ENCODE measurements around the gene ZC3H15. TPM values are rescaled to one million over a fixed set of nuclear protein-coding genes. Genes with fewer than 3 reads are reported as not detected.

The ZC3H15 gene
- polyA plus RNA-seq, 2 of the 4 experiments (the other 2 are of a cell fraction): 99.2 to 191 TPM

GRCh38 chr2:186533717-186534116 is 47.7 kb downstream of the ZC3H15 start:
- TF ChIP-seq RARB (CRISPR knock-in tag; IDR thresholded peaks at IDR 0.05) (no peak), HDAC2 (IDR thresholded peaks at IDR 0.05) (no peak), POLR2AphosphoS2 (conservative IDR thresholded peaks at IDR 0.05; ENCODE audit: low read length) (no peak)
- FAIRE-seq: no peak
- ATAC-seq: peak in 1 of 2 experiments; percentile 56; a peak in 3 of 6 replicates
- ChIA-PET POLR2A (interaction anchor here (1.2 kb wide), 2 partner anchors 10 to 56 kb away, joined by 5 to 8 read pairs; partner anchors contain the start of gene ITGAV), CTCF (no interaction called here)
- peaks cover 22% of the 10 kb centered on the region for H3K4me1 ChIP-seq
- H3K9me3 ChIP-seq: no peaks in the 10 kb centered on the region
- H3K4me3 ChIP-seq: no peak overlapping the region
- peak overlapping the region; percentile 59 for H3K4me2 ChIP-seq
- DNase-seq (ENCODE audit: low read depth in 1 of 2, low spot score in 1 of 2): no peak
- H3K27ac ChIP-seq: peak overlapping the region in 1 of 2 experiments; percentile 55; a peak in 1 of 6 replicates

- ATAC-seq (no peak), DNase-seq (ENCODE audit: low read depth in 1 of 2, low spot score in 1 of 2) (no peak), FAIRE-seq (no peak)
- Histone ChIP-seq H3K27ac (peak overlapping the region in 1 of 2 experiments; percentile 55; a peak in 1 of 6 replicates), H3K4me2 (peak overlapping the region; percentile 59), H3K4me1 (peaks cover 22% of the 10 kb centered on the region), H3K9me3 (no peaks in the 10 kb centered on the region), H3K4me3 (no peak overlapping the region)
- WGBS (ENCODE audit: missing lambda C conversion rate): 83% methylated on average over 3 of the region's 3 CpGs
- POLR2A ChIA-PET: interaction anchor here (1.2 kb wide), 2 partner anchors 9 to 55 kb away, joined by 5 to 8 read pairs; partner anchors contain the start of gene ITGAV
- TF ChIP-seq CHD2 (IDR thresholded peaks at IDR 0.05; ENCODE audit: low read length, partially characterized antibody) (no peak), ZNF302 (CRISPR knock-in tag; IDR thresholded peaks at IDR 0.05) (no peak), GATA3 (IDR thresholded peaks at IDR 0.05; ENCODE audit: borderline replicate concordance) (no peak), TP53 (CRISPR knock-in tag; IDR thresholded peaks at IDR 0.05) (no peak), ZC3H11A (IDR thresholded peaks at IDR 0.05) (no peak), CBX2 (IDR thresholded peaks at IDR 0.05; ENCODE audit: borderline replicate concordance, low read depth) (no peak), RCOR1 (IDR thresholded peaks at IDR 0.05; ENCODE audit: low read depth, low read length) (no peak), ZFP36 (IDR thresholded peaks at IDR 0.05; ENCODE audit: borderline replicate concordance, partially characterized antibody) (no peak), POLR2A (IDR thresholded peaks at IDR 0.05; ENCODE audit: low read length) (no peak), HES2 (IDR thresholded peaks at IDR 0.05) (no peak), BCL3 (IDR thresholded peaks at IDR 0.05) (no peak), NPAS2 (CRISPR knock-in tag; IDR thresholded peaks at IDR 0.05; ENCODE audit: borderline replicate concordance) (no peak)
- CTCF ChIA-PET: interaction anchor here (0.6 kb wide), 1 partner anchor 24 kb away, joined by 3 read pairs; no protein-coding TSS in a partner anchor
These were observed 48.3 kb downstream of the ZC3H15 start for GRCh38 chr2:186534406-186534805.

GRCh38 chr2:186535861-186536260 is 49.8 kb downstream of the ZC3H15 start:
- no peaks in the 10 kb centered on the region for H3K9me3 ChIP-seq
- no peak overlapping the region for H3K4me2 ChIP-seq
- H3K27ac ChIP-seq: no peak overlapping the region; a peak in 1 of 6 replicates
- WGBS (ENCODE audit: missing lambda C conversion rate): 92% methylated on average over 3 of the region's 3 CpGs
- no peak for DNase-seq (ENCODE audit: low read depth in 1 of 2, low spot score in 1 of 2)
- TF ChIP-seq CBX8 (IDR thresholded peaks at IDR 0.05) (no peak), ZFP36 (IDR thresholded peaks at IDR 0.05; ENCODE audit: borderline replicate concordance, partially characterized antibody) (no peak), HOXA7 (CRISPR knock-in tag; IDR thresholded peaks at IDR 0.05) (no peak), HOXB5 (CRISPR knock-in tag; IDR thresholded peaks at IDR 0.05) (no peak)
- no peak for FAIRE-seq
- ChIA-PET POLR2A (no interaction called here), CTCF (interaction anchor here (1.5 kb wide), 1 partner anchor 41 kb away, joined by 3 read pairs; no protein-coding TSS in a partner anchor)
- no peak overlapping the region for H3K4me3 ChIP-seq
- ATAC-seq: no peak
- H3K4me1 ChIP-seq: peaks cover 28% of the 10 kb centered on the region

GRCh38 chr2:186537019-186537418 is 51.0 kb downstream of the ZC3H15 start:
- CTCF ChIA-PET: interaction anchor here (0.9 to 1.5 kb wide), 2 partner anchors 40 to 71 kb away, joined by 3 to 4 read pairs; no protein-coding TSS in a partner anchor
- DNase-seq (ENCODE audit: low read depth in 1 of 2, low spot score in 1 of 2) (no peak), FAIRE-seq (no peak), ATAC-seq (no peak)
- H3K4me2 ChIP-seq: no peak overlapping the region
- H3K4me1 ChIP-seq: peaks cover 40% of the 10 kb centered on the region
- 93% methylated on average over 4 of the region's 4 CpGs for WGBS (ENCODE audit: missing lambda C conversion rate)
- H3K27ac ChIP-seq: no peak overlapping the region; a peak in 1 of 6 replicates
- POLR2A ChIA-PET: no interaction called here
- H3K4me3 ChIP-seq: no peak overlapping the region
- H3K9me3 ChIP-seq: no peaks in the 10 kb centered on the region
- TF ChIP-seq CTCF (IDR thresholded peaks at IDR 0.05): no peak

All from A549 (cell line).